DMS153 treated with DMSO at 0.1 percent for 48 hours (cell line): ENCODE data around the gene TBC1D16.
"Not testable (repeated sequence)": the region's sequence is repeated elsewhere in the genome, so short reads cannot be mapped to it uniquely, and the experiment has no call there.

Experiments used
- DNase-seq: peaks from one replicate; lab custom pipeline; 2025; ENCODE audit not compliant: unreplicated experiment; lab: John Stamatoyannopoulos, UW

Gene TBC1D16

DNA sequence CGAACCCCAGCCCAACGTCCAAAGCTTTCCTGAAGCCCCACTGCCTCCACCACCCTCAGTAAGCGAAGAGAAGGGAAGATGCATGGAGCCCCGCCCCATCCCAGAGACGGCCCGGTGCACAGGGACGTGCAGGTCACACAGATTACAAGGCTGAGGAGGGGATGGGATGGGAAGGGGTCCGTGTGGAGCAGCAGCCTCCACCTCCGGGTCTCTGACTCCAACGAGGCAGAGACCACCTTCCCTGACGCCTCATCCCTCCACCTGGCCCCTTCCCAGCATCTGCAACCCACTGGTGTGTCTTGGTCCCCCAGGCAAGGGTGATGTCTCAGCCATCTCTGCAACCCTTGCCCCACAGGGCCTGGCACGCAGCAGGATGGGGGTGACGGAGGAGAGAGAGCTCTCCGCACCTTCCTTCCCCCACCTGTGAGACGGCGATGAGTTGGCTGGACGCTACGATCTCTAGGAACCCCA, 58.5 kb downstream of the TBC1D16 start:
- DNase-seq = no peak

DNA sequence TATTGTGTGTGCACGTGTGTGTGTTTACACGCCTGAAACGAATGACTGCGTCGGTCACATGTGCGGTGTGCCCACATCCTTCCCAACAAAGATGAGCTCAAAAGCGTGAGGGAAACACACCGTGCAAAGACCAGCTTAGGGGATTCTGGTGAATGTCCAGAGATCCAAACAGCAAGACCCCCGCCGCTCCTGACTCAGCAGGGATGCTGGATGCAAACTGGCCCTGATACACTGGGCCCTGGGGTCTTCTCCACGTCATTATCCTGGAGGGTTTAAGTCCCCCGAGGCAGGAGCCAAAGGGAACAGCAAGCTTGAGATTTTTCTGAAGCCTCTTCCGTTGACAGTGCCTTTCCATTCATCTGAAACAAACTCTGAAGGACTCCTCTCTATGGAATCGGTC, 59.2 kb downstream of the TBC1D16 start:
- DNase-seq = no peak

DNA sequence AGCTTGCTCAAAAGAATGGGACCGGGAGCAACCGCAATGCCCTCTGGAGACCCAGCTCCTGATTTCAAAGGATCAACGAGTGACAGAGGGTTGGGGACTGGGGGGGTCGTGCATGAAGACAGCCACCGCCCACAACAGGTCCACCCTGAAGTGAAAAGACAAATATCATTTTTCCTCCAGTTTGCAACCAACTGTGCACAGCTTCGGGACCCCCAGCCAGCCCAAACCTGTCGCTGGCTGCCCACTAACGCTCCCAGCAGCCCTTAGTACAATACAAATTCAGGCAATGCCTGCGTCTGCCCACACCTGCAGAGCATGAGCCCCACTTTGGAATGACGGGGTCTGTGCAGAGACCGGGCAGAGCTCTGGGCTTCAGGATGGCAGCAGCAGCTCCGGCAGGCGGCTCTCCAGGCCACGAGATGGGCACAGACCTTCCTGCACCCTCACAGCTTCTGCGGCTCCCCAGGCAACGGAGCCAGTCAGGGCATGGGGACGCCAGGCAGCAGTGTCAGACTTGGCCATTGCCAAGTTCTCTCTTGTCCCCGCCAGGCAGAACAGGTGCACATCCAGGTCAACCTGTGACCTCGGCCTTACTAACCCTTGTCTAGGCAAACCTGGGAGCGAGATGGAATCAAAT, 60.1 kb downstream of the TBC1D16 start:
- no peak for DNase-seq

DNA sequence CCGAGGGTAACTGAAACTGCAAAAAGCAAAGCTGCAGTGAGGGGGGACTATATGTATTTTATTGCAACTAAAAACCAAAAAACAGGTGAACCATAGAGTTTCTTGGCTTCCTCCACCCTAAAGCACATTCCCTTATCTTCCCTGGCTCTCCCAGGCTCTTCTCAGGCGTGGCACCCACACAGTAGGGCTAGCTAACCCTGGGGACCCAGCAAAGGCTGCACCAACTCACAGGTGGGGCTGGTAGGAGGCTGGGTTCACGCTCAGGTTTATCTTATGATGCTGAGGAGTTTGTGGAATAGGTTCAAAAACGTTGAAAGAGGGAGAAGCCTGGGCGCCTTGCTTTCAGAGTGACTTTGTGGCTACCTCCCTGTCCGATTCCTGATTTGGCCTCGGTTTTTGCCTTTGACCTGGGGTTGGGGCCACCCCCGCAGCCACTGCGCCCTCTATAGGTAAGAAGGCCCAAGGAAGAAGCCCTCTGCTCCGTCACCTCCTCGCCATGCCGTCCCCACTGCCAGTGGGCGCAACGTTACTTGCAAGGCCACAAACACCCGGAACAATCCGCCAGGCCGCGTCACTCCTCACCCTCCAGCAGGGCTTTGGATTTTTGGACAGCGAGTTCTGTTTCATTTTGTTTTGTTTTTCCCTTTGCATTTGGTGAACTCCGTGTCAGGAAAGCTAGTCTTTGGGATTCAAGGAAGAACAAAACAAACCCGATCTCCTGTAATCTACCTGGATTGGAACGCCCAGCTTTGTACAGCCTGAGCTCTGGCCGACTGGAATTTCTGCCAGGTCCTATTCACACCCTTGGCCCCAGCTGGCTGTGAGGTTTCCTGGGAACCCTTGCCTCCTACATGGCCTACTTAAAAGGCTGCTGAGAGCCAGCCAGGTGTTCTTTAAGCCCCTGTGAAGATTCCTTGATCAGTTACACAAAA, 60.8 kb downstream of the TBC1D16 start:
- DNase-seq = no peak

DNA sequence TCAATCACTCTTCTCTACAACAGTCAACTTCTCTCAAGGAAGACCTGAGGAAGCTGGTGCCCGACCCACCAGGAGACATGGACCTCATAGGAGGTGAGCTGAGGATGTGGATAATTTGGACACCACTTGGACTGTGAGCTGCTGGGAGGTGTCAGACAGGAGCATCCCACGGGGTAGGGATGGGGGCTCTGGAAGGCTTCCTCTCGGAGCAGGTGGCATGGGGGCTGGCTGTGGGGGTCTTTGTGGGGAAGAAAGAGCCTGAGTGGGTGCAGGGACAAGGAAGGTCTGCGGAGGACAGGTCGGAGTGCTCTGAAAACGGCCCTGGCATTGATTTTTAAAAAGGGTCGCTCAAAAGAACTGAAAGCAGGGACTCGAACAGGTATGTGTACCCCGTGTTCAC, 64.0 kb downstream of the TBC1D16 start:
- DNase-seq = no peak

DNA sequence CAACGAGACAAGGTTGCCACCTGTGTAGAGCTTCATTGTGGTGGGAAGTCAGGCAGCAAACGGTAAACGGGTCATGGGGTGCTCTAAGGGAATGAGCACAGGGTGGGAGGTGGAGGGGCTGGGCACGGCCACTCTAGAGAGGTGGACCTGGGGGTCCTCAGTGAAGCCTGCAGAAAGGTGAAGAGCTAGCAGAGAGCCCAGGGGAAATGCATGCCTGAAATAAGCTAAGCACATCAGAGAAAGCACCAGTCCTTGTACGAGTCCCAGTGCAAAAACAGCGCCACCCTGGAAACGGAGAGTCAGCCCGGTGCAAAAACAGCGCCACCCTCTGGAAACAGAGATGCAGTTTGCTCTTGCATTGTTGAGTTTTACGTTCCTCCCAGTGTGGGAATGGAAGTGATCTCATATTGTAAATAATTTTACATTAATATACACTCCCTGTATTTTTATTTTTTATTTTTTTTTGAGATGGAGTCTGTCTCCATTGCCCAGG, 65.0 kb downstream of the TBC1D16 start:
- DNase-seq = no peak

DNA sequence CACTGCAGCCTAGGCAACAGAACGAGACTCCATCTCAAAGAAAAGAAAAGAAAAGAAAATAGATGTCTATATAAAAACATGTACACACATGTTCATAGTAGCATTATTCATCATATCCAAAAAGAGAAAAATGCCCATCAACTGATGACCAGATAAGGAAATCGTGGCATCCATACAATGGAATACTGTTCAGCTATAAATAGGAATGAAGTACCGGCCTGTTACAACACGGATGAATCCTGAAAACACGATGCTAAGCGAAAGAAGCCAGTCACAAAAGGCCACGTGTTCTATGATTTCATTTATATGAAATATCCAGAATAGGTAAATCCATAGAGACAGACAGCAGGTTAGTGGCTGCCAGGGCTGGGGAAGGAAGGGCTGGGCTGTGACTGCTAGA, 65.8 kb downstream of the TBC1D16 start:
- no peak for DNase-seq

DNA sequence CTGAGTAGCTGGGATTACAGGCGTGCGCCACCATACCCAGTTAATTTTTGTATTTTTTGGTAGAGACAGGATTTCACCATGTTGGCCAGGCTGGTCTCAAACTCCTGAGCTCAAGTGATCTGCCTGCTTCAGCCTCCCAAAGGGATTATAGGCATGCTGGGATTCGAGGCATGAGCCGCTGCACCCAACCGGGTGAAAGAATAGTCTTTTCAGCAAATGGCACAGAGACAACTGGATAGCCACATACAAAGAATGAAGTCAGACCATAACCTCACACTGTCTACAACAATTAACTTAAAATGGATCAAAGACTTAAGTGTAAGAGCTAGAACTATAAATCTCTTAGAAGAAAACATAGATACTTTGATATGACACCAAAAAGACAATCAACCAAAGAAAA, 67.6 kb downstream of the TBC1D16 start:
- DNase-seq = no peak

DNA sequence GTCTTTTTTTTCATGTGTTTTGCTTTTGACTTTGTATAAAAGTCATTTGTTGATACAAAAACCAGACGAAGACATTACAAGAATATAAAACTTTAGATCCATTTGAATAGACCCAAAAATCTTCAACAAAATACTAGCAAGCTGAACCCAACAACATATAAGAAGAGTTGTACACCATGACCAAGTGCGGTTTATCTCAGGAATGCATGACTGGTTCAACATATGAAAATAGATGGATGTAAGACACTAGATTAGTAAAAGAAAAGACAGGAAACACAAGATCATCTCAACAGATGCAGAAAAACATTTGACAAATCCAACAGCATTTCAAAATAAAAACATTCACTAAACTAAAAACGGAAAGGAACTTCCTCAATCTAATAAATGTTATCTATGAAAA, 69.0 kb downstream of the TBC1D16 start:
- DNase-seq = no peak

DNA sequence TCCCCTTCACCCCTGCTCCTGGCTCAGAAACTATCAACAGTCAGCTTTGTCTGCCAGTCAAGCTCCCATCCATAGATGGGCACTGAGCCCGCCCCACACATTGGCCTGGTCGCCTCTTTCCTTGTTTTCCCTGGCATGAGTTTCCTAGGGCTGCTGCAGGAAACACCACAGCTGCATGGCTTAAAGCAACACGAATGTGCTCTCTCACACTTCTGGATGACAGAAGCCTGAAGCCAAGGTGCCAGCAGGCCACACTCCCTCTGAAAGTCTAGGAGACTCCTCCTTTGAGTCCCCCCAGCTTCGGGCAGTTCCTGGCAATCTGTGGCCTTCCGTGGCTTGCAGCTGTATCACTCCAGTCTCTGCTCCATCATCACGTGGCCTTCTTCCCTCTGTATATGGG, 69.9 kb downstream of the TBC1D16 start:
- no peak for DNase-seq

DNA sequence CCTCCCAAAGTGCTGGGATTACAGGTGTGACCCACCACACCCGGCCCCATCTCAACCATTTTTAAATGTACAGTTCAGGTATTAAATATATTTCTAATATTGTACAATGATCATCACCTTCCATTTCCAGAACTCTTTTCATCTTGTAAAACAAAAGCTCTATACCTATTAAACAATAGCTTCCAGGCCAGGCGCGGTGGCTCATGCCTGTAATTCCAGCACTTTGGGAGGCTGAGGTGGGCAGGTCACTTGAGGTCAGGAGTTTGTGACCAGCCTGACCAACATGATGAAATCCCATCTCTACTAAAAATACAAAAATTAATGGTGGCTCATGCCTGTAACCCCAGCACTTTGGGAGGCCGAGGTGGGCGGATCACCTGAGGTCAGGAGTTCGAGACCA, 73.2 kb downstream of the TBC1D16 start:
- not testable (repeated sequence) for DNase-seq

DNA sequence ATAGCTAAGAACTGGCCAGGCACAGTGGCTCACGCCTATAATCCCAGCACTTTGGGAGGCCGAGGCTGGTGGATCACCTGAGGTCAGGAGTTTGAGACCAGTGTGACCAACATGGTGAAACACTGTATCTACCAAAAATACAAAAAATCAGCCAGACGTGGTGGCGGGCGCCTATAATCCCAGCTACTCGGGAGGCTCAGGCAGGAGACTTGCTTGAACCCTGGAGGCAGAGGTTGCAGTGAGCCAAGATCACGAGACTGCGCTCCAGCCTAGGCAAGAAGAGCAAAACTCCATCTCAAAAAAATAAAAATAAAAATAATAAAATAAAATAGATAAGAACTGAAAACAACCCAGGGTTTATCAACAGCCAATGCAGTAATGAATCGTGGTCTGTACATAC, 74.1 kb downstream of the TBC1D16 start:
- not testable (repeated sequence) for DNase-seq

DNA sequence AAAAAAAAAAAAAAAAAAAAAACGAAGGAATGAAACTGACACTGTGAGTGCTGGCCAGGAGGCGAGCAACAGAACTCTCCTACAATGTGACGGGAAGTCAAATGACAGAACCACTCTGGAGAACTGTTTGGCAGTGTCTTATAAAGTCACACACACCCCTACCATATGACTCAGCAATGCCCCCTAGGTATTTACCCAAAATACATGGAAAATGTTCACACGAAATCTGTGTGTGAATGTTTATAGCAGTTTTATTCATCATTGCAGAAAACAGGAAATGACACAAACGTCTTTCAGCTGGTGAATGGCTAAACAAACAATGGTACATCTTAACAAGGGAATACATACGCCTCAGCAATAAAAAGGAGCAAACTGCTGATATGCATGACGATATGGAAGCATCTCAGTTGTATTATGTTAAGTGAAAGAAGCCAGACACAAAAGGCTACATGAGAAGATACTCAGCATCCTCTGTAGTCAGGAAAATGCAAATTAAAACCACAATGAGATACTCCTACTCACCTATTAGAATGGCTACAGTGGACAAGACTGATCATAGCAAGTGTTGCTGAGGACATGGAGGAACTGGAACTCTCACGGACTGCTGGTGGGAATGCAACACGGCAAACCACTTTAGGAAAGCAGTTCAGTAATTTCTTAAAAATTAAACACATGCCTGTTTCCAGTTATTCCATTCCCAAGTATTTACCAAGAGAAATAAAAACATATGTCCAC, 74.7 kb downstream of the TBC1D16 start:
- peak; percentile 26 for DNase-seq

DNA sequence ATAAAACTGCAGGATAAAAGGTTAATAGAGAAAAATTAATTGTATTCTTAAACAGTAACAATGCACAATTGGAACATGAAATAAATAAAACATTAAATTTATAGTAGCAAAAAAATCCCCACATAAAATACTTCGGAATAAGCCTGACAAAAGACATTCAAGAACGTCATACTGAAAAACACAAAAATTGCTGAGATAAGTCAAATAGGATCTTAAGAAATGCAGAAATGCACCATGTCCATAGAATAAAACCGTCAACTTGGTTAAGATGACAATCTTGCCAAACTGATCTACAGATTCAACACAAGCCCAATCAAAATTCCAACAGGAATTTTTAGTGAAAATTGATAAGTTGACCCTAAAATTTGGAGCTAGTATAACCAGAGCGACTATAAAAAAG, 76.6 kb downstream of the TBC1D16 start:
- DNase-seq = no peak

DNA sequence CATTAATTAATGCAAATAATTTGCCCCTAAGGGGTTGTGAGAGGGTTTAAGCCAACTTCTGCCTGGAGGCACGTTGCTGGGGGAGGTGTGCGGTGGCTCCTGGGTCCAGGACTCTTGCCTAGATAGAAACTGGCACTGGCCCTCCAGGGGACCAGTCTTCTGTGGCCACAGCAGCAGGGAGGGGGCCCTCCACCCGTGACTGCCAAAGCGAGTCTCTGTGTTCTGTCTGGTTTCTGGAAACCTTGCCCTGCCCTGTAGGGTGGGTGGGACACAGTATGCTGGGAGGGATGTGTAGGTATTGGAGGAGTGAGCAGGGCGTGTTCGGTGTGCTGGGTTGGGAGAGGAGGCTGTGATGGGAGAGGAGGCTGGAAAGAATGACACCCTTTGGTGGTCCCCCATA, 78.8 kb downstream of the TBC1D16 start:
- no peak for DNase-seq

DNA sequence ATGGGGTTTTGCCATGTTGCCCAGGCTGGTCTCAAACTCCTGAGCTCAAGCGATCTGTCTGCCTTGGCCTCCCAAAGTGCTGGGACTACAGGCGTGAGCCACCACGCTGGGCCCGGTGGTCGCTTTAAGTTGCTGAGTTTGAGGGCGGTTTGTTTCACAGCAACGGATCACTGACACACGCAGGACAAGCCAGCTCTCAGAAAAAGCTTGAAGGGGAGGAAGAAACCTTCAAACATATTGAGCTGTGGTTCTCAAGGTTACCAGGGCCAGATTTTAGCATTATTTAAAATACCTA, 79.3 kb downstream of the TBC1D16 start:
- not testable (repeated sequence) for DNase-seq

DNA sequence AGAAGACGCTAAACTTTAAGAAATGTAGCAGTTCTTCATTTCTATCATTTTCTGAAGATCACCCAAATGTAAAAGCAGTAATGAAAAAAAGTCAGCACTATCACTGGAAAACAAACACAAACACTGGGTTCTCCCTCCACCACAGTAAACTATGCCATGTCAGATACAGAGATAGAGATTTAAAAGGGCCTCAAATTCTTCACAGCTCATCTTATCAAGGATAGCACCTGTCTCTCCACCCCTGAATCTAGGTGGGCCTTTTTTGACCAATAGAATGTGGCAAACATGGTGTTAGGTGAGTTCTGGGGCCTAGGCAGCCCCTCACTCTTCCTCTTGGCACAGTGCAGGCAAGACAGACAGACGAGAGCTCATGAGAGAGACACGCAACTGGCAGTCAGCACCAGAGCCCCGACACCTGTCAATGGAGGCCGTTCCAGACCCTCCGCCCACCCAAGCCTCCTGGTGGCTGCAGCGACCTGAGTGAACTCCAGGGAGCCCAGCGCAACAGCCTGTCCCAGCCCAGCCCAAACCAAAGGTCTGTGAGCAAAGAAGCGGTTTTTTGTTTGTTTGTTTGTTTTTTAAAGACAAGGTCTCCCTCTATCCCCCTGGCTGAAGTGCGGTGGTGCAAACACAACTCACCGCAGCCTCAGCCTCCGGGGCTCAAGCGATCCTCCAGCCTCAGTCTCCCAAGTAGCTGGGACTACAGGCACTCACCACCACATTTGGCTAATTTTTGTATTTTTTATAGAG, 79.8 kb downstream of the TBC1D16 start:
- no peak for DNase-seq

DNA sequence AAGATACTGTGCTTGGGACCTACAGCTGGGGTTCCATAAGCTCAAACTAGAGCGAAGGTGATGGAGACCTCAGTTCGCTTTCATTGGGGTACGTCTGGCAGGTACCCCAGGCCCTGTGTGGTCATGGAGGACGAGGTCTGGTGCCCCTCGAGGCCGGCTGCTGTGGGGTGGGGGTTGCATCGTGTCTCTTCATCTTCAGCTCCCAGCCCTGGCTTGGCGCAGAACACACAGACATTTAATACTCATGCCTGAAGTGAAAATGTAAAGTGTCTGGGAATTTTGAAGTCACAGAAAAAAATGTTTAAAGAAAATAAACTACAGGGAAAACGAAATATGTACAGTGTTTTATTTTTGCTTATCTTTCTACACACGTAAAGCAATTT, 80.5 kb downstream of the TBC1D16 start:
- DNase-seq = no peak

DNA sequence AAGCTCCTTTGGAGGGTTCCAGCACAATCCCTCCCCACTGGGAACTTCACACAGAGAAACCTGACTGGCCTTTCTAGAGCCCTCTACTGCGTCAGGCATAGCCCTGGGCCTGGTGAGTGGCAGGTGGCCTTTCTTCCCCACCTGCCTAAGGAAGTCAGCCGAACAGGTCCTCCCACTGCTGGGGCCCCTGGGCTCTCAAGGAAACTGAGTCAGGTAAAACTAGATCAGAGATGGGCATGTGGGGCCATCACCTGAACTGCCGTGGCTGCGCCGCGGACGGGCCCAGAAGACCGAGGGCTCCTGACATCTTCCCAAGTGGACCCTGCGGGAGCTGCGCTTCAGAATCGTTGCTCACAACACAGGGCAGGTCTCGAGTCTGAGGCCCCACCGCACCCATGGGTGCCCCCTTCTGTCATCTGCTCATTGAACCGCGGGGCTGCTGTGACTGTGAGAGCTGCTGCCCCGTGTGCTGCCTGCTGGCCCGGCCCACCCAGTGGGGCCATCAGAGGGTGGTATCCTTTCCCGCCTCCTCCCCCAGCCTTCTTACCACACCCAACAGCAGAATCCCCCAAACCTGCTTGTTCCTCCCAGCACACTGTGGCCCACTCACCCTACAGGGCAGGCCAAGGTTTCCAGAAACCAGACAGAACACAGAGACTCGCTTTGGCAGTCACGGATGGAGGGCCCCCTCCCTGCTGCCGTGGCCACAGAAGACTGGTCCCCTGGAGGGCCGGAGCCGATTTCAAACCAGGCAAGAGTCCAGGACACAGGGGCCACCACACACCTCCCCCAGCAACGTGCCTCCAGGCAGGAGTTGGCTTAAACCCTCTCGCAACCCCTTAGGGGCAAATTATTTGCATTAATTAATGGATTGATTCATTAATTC, 81.1 kb downstream of the TBC1D16 start:
- DNase-seq = no peak

DNA sequence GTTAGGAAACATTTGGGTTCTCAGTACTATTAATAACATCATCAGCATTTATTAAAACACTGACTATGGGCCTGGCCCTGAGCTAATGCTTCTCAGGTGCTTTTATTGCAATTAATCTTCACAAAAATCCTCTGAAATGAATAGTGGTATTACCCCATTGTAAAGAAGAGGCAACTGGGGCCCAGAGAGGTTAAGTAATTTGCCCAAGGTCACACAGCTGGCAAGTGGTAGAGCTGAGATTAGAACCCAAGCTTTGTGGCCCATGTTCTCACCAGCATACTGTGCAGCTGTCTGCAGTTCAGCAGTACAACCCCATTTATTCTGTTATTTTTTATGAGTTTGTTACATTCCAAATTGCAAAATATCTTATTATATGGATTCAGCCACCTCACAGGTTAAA, 82.3 kb downstream of the TBC1D16 start:
- no peak for DNase-seq
